IPS-18a (cell line): Measurements from ENCODE around the gene IL16.
"Not testable (repeated sequence)": the region's sequence is repeated elsewhere in the genome, so short reads cannot be mapped to it uniquely, and the experiment has no call there.

ENCODE experiments used
- H3K27ac ChIP-seq: one replicate; pipeline ENCODE4 v1.5.1; 2013; ENCODE audit warnings: low read length
- H3K27me3 ChIP-seq: one replicate; pipeline ENCODE4 v1.6.1; 2013; ENCODE audit warnings: mild to moderate bottlenecking, low read length; ENCODE audit not compliant: control insufficient read depth, insufficient read depth
- H3K36me3 ChIP-seq: one replicate; pipeline ENCODE4 v1.6.1; 2013; ENCODE audit warnings: low read depth, low read length; ENCODE audit not compliant: control insufficient read depth
- H3K4me1 ChIP-seq: one replicate; pipeline ENCODE4 v1.6.1; 2013; ENCODE audit warnings: low read depth, low read length; ENCODE audit not compliant: control insufficient read depth
- H3K4me3 ChIP-seq: one replicate; pipeline ENCODE4 v1.5.1; 2013; ENCODE audit warnings: low read length
- H3K9ac ChIP-seq: one replicate; pipeline ENCODE4 v1.6.1; 2013; ENCODE audit warnings: mild to moderate bottlenecking, low read length, moderate library complexity
- H3K9me3 ChIP-seq: one replicate; pipeline ENCODE4 v1.6.1; 2013; ENCODE audit warnings: low read depth, low read length; ENCODE audit not compliant: control insufficient read depth

The IL16 gene

DNA sequence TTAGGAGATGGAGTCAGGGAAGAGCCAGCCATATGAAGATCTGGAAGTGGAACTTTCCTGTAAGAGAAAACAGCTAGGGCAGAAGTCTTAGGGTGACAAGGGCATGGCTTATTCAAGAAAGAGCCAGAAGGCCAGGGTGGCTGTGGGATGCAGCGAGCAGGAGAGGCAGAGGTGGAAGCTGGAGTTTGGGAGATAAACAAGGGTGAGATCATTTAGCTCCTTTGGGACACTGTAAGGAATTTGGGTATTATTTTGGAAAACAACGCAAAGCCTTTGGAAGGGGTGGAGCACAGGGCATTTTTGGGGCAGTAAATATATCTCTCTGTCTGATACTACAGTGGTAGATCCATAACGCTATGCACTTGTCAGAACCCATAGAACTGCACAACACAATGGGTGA is 5.0 kb upstream of the IL16 start:
- Histone ChIP-seq H3K9ac (no peak overlapping the region), H3K27ac (no peak overlapping the region), H3K27me3 (no peaks in the 10 kb centered on the region), H3K4me3 (no peak overlapping the region), H3K36me3 (no peaks in the 10 kb centered on the region), H3K9me3 (no peaks in the 10 kb centered on the region), H3K4me1 (no peaks in the 10 kb centered on the region)

DNA sequence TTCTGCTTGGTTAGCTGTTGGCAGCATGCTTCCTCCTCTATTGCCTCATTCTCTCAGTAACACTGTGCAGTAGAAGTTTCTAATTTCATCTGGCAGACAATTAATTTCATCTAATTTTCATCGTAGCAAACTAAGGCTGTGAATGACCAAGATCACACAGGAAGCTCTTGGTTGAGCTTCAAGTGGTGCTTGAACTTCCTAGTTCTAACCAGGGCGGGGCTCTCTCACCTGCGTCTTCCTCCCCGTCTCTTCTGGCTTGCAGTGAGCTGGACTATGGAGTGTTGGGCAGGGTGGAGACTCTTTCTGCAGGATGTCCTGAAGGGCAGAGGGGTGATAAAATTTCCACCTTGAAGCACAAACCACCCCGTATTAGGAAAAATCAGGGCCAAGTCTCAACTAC is 2.0 kb upstream of the IL16 start:
- Histone ChIP-seq H3K4me3 (no peak overlapping the region), H3K27ac (no peak overlapping the region), H3K9me3 (no peaks in the 10 kb centered on the region), H3K36me3 (no peaks in the 10 kb centered on the region), H3K27me3 (no peaks in the 10 kb centered on the region), H3K4me1 (no peaks in the 10 kb centered on the region), H3K9ac (no peak overlapping the region)

DNA sequence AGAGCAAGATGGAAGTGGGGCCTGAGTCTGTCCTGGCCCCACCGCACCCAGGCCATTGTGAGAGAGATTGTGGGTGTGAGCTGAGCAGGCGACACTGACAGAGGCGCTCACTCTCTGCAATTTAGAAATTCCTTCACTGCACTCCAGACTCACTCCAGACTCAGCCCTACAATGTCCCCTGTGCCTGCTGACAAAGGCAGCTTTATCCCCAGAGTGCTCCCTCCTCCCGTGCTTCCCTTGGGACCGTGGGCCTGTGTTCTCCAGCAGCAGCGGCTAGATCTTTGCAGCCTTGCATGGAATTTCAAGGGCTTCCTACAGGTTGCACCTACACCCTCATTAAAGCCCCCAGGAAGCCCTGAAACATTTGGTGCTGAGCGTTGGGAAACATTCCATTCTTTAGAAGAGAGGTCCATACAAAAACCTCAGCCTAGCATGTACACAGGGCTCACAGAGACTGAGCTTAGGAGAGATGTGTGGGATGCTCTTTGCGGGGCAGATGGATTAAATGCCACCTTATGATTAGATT is 1.3 kb upstream of the IL16 start:
- H3K9me3 ChIP-seq: no peaks in the 10 kb centered on the region

DNA sequence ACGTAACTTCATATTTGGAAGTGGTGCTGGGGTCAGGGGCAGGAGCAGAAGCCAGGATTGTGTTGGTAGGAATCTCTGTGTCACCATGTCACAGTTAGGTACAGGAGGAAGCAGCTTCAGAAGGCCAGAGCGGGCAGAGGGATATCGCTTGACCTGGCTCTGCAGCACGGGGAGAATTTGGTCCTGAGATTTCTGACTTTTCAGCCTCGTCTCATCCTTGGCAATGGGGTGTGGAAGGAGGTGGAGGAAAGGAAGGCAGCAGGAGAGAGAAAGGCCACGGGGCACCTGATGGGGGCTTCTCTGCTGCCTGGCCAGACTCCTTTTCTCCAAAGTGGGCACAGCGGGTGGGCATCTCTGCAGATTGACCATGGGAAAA is 564 bp downstream of the IL16 start:
- no peaks in the 10 kb centered on the region for H3K4me1 ChIP-seq

More for the DNA sequence above, 1.3 kb upstream of the IL16 start:
- no peaks in the 10 kb centered on the region for H3K27me3 ChIP-seq
- no peak overlapping the region for H3K4me3 ChIP-seq
- H3K9ac ChIP-seq: no peak overlapping the region
- H3K36me3 ChIP-seq: no peaks in the 10 kb centered on the region
- no peak overlapping the region for H3K27ac ChIP-seq
- no peaks in the 10 kb centered on the region for H3K4me1 ChIP-seq

DNA sequence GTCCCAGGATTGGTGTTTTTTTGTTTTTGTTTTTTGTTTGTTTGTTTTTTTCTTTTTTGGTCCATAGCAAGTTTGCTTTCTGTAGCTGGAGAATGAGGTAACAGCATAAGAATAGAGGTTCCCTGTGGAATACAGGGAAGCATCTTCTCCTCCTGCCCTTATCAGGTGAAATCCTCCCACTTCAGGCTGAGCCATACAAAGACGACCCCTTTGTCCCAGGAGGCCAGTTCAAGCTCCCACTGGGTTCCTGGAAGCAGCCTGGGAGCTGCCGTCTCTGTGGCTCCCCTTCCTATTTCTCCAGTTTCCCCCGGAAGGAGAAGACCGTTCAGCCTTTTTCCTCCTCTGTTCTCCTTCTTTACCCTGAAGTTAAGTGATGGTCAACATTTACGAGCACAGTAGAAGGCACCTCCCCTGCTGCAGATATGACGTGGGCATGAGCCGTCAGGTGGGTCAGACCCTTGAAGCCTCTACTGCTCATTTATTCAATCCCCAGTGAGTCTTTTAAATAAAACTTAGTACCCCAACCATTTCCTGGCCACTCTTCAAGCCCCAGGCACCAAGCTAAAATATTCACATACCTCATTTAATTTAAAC is 1.1 kb downstream of the IL16 start:
- Histone ChIP-seq H3K4me3 (no peak overlapping the region), H3K9me3 (no peaks in the 10 kb centered on the region), H3K27ac (no peak overlapping the region), H3K4me1 (no peaks in the 10 kb centered on the region), H3K36me3 (no peaks in the 10 kb centered on the region), H3K27me3 (no peaks in the 10 kb centered on the region), H3K9ac (no peak overlapping the region)

More for the DNA sequence above, 564 bp downstream of the IL16 start:
- no peak overlapping the region for H3K4me3 ChIP-seq
- H3K9me3 ChIP-seq: no peaks in the 10 kb centered on the region
- H3K36me3 ChIP-seq: no peaks in the 10 kb centered on the region
- no peak overlapping the region for H3K9ac ChIP-seq
- H3K27ac ChIP-seq: no peak overlapping the region
- no peaks in the 10 kb centered on the region for H3K27me3 ChIP-seq

DNA sequence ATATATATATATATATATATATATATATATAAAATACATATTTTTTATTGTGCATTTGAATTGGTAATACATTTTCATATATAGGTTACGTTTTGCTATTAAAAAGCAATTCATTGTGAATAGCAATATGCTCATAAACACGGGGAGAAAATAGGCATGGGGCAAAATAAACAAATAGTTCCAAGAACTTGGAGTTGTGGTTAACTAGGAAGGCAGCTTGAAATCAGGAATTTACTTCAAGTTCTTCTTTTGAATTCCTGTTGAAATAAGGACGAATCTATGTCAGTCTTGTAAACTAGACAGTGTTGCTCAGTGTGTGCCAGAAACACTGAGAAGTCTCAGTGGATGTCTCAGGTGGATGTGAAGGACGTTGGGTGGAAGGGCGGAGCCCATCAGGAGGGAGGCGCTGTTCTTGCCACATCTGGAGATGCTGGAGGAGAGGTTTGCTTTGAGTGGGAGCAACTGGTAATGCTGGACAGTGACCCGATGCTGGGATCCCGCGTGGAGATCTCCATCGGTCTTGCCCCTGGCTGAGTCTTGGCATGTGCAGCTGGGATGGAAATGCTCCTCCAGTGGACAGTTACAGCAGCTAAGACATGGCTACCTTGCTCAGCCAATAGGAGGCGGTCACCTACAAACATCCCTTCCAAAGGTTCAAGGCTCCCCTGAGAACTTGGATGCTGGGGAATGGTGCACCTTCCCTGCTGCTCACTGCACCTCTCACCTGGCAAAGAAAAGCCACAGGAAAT is 2.5 kb downstream of the IL16 start:
- Histone ChIP-seq H3K27ac (no peak overlapping the region), H3K36me3 (no peaks in the 10 kb centered on the region), H3K4me3 (no peak overlapping the region), H3K4me1 (no peaks in the 10 kb centered on the region), H3K9me3 (no peaks in the 10 kb centered on the region), H3K27me3 (no peaks in the 10 kb centered on the region), H3K9ac (no peak overlapping the region)

DNA sequence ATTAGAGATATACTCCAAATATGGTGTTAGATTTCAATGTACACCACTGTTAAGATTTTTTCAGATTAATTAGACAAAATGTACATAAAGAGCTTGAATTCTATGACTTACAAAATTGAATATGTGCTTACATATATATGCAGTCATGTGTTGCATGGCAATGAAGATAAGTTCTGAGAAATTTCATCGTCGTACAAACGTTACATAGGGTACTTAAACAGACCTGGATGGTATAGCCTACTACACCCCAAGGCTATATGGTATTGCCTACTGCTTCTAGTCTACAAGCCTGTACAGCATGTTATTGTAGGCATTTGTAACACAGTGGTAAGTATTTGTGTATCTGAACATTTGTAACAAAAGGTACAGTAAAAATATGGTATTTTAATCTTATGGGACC is 9.3 kb downstream of the IL16 start:
- Histone ChIP-seq H3K27me3 (no peaks in the 10 kb centered on the region), H3K4me3 (no peak overlapping the region), H3K9ac (no peak overlapping the region), H3K36me3 (no peaks in the 10 kb centered on the region), H3K9me3 (no peaks in the 10 kb centered on the region), H3K27ac (no peak overlapping the region), H3K4me1 (no peaks in the 10 kb centered on the region)

DNA sequence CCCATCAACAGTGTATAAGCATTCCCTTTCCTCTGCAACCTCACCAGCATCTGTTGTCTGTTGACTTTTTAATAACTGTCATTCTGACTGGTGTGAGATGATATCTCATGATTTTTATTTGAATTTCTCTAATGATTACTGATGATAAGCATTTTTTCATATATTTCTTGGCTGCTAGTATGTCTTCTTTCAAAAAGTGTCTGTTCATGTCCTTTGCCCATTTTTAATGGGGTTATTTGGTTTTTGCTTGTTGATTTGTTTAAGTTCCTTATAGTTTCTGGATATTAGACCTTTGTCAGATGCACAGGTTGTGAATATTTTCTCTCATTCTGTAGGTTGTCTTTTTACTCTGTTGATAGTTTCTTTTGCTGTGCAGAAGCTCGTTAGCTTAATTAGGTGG is 11.3 kb downstream of the IL16 start:
- H3K9ac ChIP-seq, H3K27me3 ChIP-seq: not testable (repeated sequence)

DNA sequence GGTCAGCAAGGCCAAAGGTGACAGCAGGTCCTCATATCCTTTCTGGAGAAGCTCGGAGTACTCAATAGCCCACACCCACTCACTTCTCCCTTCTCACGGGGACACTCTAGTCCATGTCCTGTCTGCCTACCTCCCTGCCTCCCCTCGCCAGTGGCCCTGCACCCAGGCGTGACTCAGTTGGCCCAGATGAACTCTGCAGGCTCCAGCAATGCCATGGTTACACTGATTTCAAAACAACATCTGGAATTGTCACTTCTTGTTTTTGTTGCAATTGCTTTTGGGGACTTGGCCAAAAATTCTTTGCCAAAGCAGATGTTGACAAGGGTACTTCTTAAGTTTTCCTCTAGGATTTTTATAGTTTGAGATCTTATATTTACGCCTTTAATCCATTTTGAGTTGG is 13.0 kb downstream of the IL16 start:
- no peaks in the 10 kb centered on the region for H3K4me1 ChIP-seq
- no peaks in the 10 kb centered on the region for H3K36me3 ChIP-seq
- no peaks in the 10 kb centered on the region for H3K9me3 ChIP-seq
- H3K4me3 ChIP-seq: no peak overlapping the region
- no peak overlapping the region for H3K9ac ChIP-seq
- no peak overlapping the region for H3K27ac ChIP-seq
- H3K27me3 ChIP-seq: no peaks in the 10 kb centered on the region

More for the DNA sequence above, 11.3 kb downstream of the IL16 start:
- H3K36me3 ChIP-seq, H3K4me1 ChIP-seq, H3K27ac ChIP-seq, H3K9me3 ChIP-seq, H3K4me3 ChIP-seq: not testable (repeated sequence)

DNA sequence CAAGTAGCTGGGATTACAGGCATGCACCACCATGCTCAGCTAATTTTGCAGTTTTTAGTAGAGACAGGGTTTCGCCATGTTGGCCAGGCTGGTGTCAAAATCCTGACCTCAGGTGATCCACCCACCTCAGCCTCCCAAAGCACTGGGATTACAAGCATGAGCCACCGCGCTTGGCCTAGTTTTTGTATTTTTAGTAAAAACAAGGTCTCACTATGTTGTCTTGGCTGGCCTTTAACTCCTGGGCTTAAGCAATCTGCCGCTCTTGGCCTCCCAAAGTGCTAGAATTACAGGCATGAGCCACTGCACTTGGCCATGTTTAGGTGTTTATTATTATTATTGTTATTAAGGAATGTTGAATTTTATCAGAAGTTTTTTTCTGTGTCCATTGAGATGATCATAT is 14.7 kb downstream of the IL16 start:
- H3K9me3 ChIP-seq: no peaks in the 10 kb centered on the region

DNA sequence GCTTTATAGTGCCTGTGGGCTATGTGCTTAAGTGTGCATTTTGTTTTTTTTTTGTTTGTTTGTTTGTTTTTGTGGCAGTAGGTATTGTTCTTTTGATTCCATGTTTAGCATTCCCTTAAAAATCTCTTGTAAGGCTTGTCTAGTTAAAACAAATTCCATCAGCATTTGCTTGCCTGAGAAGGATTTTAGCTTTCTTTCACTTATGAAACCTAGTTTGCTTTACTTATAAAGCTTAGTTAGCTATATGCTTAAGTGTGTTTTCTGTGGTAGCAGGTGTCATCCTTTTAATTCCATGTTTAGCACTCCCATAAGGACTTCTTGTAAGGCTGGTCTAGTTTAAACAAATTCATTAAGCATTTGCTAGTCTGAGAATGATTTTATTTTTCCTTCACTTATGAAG is 17.3 kb downstream of the IL16 start:
- H3K4me1 ChIP-seq: peaks cover 4% of the 10 kb centered on the region
- H3K36me3 ChIP-seq: no peaks in the 10 kb centered on the region
- H3K27me3 ChIP-seq: no peaks in the 10 kb centered on the region
- H3K4me3 ChIP-seq: no peak overlapping the region
- no peaks in the 10 kb centered on the region for H3K9me3 ChIP-seq
- no peak overlapping the region for H3K27ac ChIP-seq
- H3K9ac ChIP-seq: no peak overlapping the region

More for the DNA sequence above, 14.7 kb downstream of the IL16 start:
- no peaks in the 10 kb centered on the region for H3K27me3 ChIP-seq
- H3K27ac ChIP-seq: no peak overlapping the region
- H3K4me3 ChIP-seq: no peak overlapping the region
- no peaks in the 10 kb centered on the region for H3K36me3 ChIP-seq
- no peak overlapping the region for H3K9ac ChIP-seq
- peaks cover under 1% of the 10 kb centered on the region for H3K4me1 ChIP-seq

DNA sequence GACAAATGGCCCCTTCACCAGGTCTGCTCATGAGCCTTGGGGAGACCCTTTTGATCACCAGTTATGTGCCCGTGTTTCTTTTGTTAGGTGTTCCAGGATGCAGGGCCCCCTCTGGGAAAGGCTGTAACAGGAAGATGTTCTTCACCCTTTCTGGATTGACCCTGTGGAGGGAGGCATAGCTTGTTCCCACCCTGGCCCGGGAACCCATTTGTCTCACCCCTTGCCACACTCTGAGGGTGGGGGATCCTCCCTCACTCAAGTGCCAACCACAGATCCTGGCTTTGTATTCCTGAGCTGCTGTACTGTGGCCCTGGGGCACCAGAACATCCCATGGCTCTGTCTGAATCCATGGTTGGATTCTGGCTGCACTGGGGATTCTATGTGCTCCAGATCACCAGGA is 18.9 kb downstream of the IL16 start:
- H3K36me3 ChIP-seq: no peaks in the 10 kb centered on the region
- H3K9ac ChIP-seq: no peak overlapping the region
- no peak overlapping the region for H3K4me3 ChIP-seq
- H3K9me3 ChIP-seq: no peaks in the 10 kb centered on the region
- H3K27me3 ChIP-seq: no peaks in the 10 kb centered on the region
- H3K27ac ChIP-seq: no peak overlapping the region
- peaks cover 4% of the 10 kb centered on the region for H3K4me1 ChIP-seq
